SIG-M5 (cell line): Measurements from ENCODE around the gene FAM83C.

Experiments used
- DNase-seq: peaks from one replicate; lab custom pipeline; 2025; lab: John Stamatoyannopoulos, UW

The FAM83C gene

DNA sequence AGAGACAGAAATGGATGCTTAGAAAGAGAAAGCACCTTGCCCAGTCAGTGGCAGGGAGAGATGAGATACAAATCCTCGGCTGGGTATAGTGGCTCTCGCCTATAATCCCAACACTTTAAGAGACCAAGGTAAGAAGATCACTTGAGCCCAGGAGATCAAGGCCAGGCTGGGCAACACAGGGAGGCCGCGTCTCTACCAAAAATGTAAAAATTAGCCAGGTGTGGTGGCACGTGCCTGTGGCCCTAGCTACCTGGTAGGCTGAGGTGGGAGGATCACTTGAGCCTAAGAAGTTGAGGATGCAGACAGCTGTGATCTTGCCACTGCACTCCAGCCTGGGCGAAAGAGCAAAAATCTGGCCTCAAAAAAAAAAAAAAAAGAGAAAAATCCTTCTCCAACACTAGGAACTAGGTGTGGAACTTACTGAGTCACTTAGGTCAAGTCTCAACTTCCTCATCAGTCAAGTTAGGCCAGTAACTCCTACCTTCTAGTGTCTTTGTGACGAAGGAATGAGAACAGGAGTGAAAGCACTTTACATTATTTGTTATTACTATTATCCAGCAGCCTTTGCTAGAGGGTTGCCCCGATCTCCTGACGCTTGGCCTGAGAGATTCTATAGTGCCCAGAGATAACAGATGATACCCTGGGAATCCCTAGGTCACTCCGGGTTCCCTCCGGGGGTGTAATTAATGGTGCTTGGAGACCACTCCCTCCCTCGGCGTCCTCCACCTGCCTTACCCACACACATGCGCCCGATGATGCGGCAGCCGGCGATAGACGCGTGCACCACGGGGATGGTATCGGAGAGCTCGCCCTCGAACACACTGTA, 8.6 kb downstream of the FAM83C start:
- DNase-seq, result no peak

DNA sequence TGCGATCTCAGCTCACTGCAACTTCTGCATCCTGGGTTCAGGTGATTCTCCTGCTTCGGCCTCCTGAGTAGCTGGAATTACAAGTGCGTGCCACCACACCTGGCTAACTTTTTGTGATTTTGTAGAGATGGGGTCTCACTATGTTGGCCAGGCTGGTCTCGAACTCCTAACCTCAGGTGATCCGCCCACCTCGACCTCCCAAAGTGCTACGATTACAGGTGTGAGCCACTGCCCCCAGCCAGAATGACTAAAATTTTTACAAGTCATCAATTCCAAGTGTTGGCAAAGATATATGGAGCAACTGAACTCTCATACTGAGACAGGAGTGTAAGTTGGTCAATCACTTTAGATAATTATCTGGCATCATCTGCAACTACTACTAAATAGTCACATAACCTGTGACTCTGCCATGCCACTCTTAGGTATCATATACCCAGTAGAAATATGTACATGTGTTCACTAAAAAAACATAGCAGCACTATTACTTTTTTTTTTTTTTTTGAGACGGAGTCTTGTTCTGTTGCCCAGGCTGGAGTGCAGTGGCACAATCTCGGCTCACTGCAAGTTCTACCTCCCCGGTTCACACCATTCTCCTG, 10.6 kb downstream of the FAM83C start:
- no peak for DNase-seq

DNA sequence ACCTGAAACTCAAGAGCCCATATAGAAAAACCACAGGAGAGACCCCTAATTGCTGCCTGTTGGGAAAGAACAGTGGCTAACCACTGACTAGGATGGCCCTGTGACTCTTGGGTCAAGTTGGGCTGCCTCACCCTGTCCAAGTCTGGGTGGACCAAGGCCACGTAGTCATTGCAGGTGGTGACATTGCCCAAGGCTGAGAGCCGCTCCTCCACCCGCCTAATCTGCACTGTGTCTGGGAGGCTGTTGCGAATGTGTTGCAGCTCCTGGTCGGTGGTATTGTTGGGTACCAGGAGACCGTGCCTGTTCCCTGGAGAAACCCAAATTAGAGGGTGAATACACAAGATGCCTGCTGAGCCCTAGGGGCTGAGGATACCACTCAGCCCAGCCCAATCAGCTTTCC, 11.7 kb downstream of the FAM83C start:
- no peak for DNase-seq

DNA sequence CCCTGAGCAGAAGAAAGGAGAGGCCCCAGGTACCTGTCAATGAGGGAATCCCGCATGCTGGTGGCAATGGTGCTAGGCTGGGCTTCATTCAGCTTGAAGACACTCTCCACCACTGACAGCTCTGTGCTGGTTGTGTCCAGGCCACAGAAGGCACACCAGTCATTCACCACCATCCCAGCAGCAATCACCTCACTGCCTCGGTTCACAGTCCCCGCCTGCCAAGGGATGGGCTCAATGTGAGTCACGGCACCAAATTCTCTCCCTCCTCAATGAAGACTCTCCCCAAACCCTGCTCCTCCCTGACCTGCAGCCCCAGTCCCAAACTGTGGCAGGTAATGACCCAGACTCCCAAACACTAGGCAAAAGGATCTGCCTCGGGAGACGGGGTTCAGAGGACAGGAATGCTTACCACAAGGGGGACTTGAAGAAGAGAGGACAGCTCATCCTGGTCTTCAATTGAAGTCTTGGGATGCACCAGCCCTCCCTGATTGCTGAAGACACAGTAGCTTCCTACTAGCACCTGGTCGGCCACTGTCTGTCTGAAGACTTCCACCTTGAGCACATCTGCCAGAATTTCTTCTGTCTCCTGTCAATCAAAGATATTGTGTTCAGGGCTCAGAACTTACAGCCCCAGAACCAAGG, 12.6 kb downstream of the FAM83C start:
- no peak for DNase-seq

DNA sequence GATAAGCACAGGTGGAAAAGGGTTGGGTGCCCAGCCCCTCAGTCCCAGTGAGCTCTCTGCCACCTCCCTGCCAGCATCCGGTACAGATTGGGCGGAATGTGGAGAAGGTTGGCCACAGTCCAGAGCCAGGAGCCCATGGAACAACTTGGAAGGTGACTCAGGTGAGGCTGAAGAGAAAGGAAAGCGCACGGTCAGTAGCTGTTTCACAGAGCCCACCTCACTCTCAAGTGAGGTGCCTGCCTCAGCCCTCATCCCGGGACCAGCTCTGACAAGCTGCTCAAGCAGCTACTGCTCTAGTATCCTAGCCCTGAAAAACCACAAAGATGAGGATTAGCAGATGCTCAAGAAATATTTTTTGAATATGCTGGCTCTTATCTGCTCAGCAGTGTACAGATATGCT, 13.2 kb downstream of the FAM83C start:
- no peak for DNase-seq

DNA sequence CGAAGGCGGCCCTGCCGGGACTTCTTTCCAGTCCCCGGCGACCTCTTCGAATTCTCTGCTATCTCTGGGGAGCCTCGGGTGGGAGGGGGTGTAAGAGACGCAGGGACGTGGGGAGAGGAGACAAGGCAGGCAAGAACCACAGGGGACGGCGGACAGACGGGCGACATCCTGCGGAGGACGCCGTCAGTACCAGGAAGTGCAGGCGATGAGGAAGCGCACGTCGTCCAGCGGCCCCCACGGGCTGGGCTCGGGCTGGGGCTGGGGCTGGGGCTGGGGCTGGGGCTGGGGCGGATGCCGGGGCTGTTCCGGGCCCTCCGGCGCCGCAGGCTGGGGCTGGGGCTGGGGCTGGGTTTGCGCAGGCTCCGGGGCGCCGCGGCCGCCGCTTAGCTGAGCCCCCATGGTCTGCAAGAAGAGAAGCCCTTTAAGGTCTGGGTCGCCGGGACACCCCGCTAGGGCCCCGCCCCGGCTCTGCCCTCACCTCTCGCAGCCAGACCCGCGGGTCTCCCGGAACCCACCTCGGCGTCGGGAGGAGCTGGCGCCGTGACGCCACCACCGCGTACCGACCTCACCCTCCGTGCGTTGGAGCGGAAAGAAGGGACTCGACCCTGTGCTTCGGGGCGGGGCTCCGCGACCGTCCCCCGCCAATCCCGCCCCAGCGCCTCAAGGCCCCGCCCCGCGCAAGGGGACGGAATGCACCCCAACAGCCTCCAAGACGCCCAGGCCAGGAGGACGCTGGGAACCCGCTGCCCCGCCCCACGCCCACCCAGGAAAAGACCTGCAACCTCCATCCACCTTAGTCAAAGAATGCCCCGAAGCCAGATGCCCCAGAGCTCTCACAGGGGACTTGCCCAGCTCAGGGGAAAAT, 14.5 kb downstream of the FAM83C start, which contains the start of gene MMP24OS:
MMP24OS (minus strand) TSS at position 592 of the 865 bp plus-strand sequence; CDS start at position 399, 193 bp downstream.
- peak; percentile 74 for DNase-seq

DNA sequence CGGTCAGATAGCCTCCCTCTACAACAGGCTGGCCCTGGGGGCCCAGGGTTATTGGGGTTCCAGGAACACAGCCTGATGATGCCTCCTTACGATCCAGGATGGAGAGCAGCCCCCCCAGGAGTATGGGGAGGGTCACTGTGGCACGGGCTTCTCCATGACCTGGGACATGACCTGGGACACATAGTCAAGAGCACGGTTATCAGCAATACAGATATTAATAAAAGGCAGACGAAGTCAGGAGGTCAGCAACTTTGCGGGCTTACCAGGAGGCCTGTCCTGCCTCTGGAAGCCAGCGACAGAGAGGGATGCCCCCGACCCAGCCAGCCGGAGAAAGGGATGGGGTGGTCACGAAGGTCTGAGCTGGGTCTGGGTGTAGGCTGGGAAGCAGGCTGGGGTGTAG, 15.1 kb downstream of the FAM83C start:
- no peak for DNase-seq

DNA sequence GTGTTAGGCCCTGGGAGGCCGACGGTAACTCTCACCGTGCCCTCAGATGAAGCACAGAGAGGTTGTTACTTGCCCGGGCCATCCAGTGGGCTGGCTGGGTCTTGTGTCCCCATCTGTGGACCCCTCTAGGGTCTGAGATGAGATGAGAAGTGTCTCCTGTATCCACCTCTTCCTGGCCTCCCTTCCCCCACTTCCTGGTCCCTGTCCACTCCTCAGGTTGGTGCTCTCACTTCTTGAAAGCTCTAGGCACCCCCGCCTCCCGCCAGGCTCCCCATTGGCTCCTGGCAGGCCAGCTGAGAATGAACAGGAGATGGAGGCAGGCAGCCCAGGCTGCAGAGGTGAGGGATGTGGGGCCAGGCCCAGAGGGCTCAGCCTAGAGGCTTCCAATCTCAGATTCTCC, 15.8 kb downstream of the FAM83C start:
- no peak for DNase-seq

DNA sequence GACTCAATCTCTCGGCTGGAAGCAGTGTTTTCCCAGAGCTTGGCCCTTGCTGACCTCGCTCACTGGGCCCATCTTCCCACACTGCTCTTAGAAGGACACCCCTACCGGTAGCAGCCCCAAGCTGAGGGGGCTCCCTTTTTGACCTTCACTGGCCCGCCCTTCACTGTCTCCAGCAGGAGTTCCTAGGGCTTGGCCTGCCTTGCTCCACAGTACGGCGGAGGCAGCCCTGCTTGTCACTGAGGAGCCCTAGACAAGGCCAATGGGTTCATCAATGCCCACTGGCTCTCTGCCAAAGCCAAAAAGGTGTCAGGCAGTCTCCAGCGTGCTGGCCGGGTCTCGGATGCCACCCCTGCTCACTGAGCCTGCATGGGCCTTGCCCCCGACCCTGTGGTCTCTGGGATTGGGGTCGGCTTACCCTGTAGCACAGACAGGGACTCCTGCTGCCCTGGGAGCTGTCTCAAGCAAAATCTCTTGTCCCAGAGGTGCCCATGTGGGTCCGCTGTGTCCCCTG, 16.4 kb downstream of the FAM83C start:
- no peak for DNase-seq

DNA sequence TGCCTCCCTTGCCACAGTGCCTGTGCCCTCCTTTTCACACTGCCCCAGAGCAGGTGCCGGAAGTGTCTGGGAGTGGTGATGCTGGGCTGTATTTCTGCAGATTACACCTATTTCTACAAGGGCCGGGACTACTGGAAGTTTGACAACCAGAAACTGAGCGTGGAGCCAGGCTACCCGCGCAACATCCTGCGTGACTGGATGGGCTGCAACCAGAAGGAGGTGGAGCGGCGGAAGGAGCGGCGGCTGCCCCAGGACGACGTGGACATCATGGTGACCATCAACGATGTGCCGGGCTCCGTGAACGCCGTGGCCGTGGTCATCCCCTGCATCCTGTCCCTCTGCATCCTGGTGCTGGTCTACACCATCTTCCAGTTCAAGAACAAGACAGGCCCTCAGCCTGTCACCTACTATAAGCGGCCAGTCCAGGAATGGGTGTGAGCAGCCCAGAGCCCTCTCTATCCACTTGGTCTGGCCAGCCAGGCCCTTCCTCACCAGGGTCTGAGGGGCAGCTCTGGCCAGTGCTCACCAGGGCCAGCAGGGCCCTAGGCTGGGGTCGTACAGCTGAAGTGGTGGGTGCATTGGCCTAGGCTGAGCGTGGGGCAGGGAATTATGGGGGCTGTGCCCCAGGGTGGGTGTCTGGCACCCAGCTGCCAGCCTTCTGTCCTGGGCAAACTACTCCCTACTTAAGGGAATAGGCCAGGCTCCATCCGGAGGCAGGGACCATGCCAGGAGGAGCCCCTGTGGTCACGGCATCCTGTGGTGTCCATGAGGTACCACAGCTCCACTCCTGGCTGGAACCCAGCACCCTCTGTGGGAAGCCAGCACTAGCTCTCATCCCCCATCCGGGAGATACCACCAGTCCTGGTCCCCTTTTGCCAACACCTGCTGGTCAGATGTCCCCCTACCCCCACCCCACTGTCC, 17.8 kb downstream of the FAM83C start:
- DNase-seq, result no peak

DNA sequence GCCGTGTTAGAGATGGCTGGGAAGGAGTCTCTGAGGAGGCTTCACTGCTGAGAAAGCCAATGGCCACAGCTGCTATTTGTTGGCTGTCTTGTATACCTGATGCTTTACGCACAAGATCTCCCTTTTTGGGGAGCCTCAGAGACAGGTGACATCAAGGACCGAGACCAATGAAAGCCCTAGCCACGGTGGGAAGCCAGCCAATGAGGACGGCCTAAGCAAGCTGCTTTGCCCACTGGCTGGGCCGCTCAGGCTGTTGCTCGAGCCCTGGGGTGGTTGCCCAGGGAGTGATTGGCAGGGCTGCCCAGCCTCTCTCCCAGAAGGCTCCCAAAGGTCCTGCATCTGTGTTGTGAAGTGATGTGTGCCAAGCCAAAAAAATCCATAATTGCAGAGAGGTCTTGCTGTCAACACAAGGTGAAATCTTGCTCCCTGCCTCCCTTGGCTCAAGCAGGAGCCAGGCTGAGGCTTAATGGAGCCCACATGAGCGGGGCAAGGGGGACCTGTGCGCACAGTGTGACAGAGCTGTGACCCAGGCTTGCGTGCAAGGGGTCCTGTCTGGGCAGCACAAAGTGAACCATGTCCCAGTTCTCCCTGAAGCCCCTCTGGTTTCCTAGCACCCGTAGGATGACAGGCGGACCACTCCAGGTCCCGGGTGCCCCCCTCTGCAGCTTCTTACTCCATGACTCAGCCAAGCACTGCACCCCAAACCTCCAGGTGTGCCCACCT, 18.6 kb downstream of the FAM83C start:
- DNase-seq, result no peak

DNA sequence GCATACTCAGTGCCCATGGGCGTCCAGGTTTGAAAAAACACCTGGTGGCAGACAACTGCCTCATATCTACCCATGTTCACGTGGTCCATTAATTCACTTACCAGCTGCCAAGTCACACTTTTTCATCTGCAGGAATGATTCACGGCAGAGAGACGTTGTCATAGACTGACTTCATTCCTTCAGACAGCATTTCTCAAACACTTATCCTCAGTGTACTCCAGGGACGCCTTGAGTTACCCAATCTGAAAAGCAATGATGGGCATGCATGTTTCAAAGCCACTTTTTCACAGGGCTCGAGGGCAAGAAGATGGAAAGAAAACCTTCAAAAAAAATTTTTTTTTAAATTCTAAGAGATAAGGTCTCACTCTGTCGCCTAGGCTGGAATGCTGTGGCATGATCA, 20.3 kb downstream of the FAM83C start:
- DNase-seq, result no peak

DNA sequence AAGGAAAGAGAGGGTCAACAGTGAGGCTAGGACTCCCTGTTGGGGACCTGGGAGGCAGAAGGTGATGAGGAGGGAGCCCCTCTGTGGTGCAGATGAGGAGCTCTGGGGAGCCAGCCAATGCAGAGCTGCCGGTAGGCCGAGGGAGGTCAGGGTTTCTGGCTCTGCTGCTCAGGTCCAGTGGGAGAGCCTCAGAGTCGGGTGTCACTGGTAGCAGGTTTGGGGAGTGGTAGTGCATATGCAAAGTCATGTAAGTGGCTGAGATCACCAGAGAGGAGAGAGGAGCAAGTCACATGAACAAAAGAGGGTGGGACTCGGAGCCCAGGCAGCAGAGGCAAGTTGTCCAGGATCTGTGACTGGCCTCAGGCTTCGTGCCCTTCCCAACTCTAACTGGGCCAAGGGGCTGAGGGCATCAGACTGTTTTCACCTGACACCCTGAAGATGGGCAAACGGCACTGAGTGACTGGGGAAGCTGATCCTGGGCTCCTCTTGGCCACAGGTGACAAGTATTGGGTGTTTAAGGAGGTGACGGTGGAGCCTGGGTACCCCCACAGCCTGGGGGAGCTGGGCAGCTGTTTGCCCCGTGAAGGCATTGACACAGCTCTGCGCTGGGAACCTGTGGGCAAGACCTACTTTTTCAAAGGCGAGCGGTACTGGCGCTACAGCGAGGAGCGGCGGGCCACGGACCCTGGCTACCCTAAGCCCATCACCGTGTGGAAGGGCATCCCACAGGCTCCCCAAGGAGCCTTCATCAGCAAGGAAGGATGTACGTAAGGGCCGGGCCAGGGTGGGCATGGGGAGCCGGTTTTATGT, 20.9 kb downstream of the FAM83C start:
- no peak for DNase-seq

DNA sequence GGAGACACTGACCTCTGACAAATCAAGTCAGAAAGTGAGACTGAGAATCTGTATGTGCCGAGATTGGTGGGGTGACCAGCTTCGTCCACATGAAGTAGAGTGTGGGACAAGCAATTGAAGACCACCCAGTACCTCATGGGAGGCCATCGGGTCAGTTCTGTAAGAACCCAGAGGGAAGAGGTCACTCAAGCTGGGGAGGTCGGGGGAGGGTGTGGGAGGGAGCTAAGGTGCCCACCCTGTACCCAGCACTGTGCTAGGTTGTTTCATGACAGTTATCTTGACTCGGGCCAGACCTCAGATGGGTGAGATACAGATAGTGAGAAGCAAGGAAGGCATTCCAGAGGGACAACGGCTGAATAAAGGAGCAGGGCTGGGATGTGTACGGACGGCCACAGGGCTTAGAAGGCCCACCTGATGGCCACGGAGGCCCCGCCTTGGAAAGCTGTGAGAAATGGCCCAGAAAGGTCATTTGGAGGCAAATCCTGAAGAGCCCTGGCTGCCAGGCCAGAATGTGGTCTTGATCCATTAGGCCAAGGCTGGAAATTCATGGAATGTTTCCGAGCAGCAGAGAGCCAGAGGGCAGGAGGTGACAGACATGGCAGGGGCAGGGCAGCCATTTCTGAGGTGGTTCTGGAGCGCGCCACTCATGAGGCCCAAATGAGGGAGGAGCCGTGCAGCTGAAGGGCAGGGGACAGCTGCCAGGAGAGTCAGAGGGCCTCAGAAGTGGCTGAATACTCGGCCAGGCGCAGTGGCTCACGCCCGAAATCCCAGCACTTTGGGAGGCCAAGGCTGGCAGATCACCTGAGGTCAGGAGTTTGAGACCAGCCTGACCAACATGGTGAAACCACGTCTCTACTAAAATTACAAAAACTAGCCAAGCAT, 22.0 kb downstream of the FAM83C start:
- DNase-seq, result no peak

DNA sequence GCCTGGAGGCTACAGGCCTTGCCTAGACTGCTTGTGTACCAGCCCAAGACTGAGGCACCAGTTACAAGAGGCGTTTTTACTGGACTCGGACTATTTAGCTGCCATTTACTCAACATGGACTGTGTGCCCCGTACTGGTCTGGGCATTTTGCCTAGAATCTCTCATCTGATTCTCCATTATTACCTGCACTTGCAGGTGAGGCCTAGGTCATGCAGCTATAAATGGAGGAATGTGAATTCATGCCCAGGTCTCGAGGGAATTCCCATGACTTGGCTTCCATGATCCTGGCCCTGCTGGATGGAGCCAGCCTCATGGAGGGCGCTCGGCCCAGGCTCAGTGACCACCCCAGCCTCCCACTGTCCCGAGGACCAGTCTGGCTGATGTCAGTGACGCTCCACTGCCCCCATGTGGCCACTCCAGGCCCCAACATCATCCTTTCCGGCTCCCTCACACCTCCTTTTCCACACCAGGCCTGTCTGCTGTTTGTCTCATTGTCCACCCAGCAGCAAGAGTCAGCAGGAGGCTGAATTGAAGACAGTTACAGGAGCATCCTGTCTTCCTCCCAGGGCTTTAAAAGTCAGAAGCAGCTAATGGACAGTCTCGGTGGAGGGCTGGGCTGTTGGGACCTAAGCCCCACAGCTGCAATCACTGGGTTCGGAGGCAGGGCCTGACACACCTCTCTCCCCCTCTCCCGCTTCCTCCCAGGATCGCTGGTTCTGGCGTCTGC, 23.0 kb downstream of the FAM83C start:
- no peak for DNase-seq

DNA sequence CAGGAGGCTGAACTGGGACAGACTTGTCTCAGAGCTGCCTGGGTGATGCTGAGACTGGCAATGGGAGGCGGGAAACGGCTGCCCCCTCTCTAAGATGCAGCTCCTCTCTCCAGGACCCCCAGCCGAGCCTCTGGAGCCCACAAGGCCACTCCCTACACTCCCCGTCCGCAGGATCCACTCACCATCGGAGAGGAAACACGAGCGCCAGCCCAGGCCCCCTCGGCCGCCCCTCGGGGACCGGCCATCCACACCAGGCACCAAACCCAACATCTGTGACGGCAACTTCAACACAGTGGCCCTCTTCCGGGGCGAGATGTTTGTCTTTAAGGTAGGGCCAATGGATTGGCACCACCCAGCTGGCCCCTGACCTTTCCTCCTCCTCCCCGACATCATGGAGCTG, 25.1 kb downstream of the FAM83C start:
- no peak for DNase-seq

DNA sequence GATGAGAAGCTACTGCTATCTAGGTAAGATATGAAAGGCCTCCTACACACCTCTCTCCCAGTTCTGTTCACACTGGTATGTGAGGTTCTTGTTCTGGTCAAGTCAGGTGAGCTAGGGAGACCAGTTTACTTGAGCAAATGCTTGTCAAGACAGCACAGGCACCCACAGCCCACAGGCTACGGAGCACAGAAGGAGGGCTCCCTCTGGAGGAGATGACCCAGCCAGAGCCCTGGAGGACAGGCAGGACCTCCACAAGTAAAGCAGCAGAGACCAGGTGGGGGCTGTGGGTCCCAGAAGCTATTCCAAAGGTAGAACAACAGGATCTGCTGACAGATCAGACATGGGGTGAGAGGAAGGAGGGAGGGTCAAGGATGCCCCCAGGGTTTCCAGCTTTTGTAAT, 27.5 kb downstream of the FAM83C start:
- no peak for DNase-seq
